Ishikawa (cell line): ENCODE data around the gene SH2D7.

Experiments
- EGR1 ChIP-seq: IDR thresholded peaks from 2 replicates; pipeline ENCODE4 v1.6.1; 2012
- EP300 ChIP-seq: IDR thresholded peaks from 2 replicates; pipeline ENCODE4 v1.6.1; 2012; ENCODE audit warnings: borderline replicate concordance
- MAX ChIP-seq: IDR thresholded peaks from 2 replicates; pipeline ENCODE4 v1.6.1; 2012
- RAD21 ChIP-seq: IDR thresholded peaks from 2 replicates; pipeline ENCODE4 v1.6.1; 2012; ENCODE audit warnings: low read depth
- REST ChIP-seq: IDR thresholded peaks from 2 replicates; pipeline ENCODE4 v1.6.1; 2012; ENCODE audit warnings: low read depth, mild to moderate bottlenecking
- TAF1 ChIP-seq: IDR thresholded peaks from 2 replicates; pipeline ENCODE4 v1.6.1; 2012; ENCODE audit warnings: low read depth, mild to moderate bottlenecking
- USF1 ChIP-seq: IDR thresholded peaks from 2 replicates; pipeline ENCODE4 v1.6.1; 2012
- YY1 ChIP-seq: IDR thresholded peaks from 2 replicates; pipeline ENCODE4 v1.6.1; 2012; ENCODE audit warnings: low read depth

- no peak for TF ChIP-seq RAD21
- no peak for TF ChIP-seq REST
- no peak for TF ChIP-seq EGR1
- TF ChIP-seq USF1, result no peak
- no peak for TF ChIP-seq EP300
- no peak for TF ChIP-seq MAX
- no peak for TF ChIP-seq YY1
- TF ChIP-seq TAF1, result no peak
Observed at GRCh38 chr15:78082743-78083110, 9.6 kb upstream of the SH2D7 start.
